Neural crest cell (in vitro differentiated cells): ENCODE data around the gene NEK7. TPM values are rescaled to one million over a fixed set of nuclear protein-coding genes. Genes with fewer than 3 reads are reported as not detected.

Source experiments
- DNase-seq: peaks from one replicate; pipeline ENCODE4 v3.0.0; 2021; ENCODE audit warnings: low read depth, mixed read lengths, low spot score
- H3K27ac Mint-ChIP-seq: one replicate; pipeline ENCODE4 v1.8.0; 2021; ENCODE audit warnings: mild to moderate bottlenecking, mixed read lengths; ENCODE audit not compliant: unreplicated experiment
- H3K27me3 Mint-ChIP-seq: 2 replicates; pipeline ENCODE4 v1.8.0; 2021; ENCODE audit warnings: low read depth, mild to moderate bottlenecking, mixed read lengths
- H3K36me3 Mint-ChIP-seq: 2 replicates; pipeline ENCODE4 v1.8.0; 2021; ENCODE audit warnings: low read depth, mild to moderate bottlenecking, mixed read lengths
- H3K4me1 Mint-ChIP-seq: 2 replicates; pipeline ENCODE4 v1.8.0; 2021; ENCODE audit warnings: mixed read lengths
- H3K4me3 Mint-ChIP-seq: one replicate; pipeline ENCODE4 v1.8.0; 2021; ENCODE audit warnings: mild to moderate bottlenecking, mixed read lengths
- H3K9me3 Mint-ChIP-seq: 2 replicates; pipeline ENCODE4 v1.8.0; 2021; ENCODE audit warnings: mixed read lengths
- total RNA-seq: library from RNA; stranded (reverse); gene quantifications from 2 replicates; pipeline ENCODE4 v1.2.1, GENCODE V29; 2021
- TF ChIP-seq, protein P1 (sequence below): fragments of 200-600 bp; sonication (generic); conservative IDR thresholded peaks from 2 replicates; pipeline ENCODE4 v1.5.0; 2021; ENCODE audit warnings: antibody characterized with exemption, mild to moderate bottlenecking

The NEK7 gene
- total RNA-seq, 1 donor from 2014 or later, result 12.5 TPM

DNA sequence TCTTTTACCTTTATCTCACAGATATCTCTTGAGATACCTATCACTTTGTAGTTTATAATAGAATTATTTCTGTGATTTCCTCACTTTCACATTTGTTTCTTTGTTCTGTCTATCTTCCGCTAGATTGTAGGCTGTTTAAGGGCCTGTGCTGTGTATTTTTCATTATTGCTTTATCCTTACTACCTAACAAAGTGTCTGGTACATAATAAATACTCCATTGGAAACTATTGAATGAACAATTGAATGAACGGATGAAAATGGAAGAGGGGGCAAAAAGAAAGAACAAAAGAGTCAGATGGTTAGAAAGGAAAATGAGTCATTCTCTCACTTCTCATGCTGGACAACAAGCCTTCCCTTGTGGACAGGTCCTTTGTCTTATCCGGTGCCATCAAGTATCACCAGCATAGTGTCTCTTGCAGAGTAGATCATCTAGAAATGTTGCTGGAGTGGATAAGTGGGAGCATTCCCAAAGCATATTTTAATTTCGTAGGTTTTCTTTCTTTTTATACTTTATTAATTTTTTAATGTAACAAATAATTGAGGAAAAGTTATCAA lies 159.8 kb downstream of the NEK7 start:
- Mint-ChIP-seq H3K27me3 (no peaks in the 10 kb centered on the region), H3K27ac (peak overlapping the region; percentile 51), H3K36me3 (peaks cover 22% of the 10 kb centered on the region), H3K4me3 (no peak overlapping the region), H3K9me3 (peaks cover 5% of the 10 kb centered on the region), H3K4me1 (peaks cover 27% of the 10 kb centered on the region)
- no peak for DNase-seq
- TF ChIP-seq, protein P1, sequence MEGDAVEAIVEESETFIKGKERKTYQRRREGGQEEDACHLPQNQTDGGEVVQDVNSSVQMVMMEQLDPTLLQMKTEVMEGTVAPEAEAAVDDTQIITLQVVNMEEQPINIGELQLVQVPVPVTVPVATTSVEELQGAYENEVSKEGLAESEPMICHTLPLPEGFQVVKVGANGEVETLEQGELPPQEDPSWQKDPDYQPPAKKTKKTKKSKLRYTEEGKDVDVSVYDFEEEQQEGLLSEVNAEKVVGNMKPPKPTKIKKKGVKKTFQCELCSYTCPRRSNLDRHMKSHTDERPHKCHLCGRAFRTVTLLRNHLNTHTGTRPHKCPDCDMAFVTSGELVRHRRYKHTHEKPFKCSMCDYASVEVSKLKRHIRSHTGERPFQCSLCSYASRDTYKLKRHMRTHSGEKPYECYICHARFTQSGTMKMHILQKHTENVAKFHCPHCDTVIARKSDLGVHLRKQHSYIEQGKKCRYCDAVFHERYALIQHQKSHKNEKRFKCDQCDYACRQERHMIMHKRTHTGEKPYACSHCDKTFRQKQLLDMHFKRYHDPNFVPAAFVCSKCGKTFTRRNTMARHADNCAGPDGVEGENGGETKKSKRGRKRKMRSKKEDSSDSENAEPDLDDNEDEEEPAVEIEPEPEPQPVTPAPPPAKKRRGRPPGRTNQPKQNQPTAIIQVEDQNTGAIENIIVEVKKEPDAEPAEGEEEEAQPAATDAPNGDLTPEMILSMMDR, result no peak

GRCh38 chr1:198318085-198318484 lies 161.3 kb downstream of the NEK7 start:
- no peak for DNase-seq
- Mint-ChIP-seq H3K36me3 (peaks cover 18% of the 10 kb centered on the region), H3K4me1 (peaks cover 27% of the 10 kb centered on the region), H3K27me3 (no peaks in the 10 kb centered on the region), H3K4me3 (no peak overlapping the region), H3K9me3 (peaks cover 5% of the 10 kb centered on the region), H3K27ac (no peak overlapping the region)
- TF ChIP-seq, protein P1, result no peak

- Mint-ChIP-seq H3K4me3 (no peak overlapping the region), H3K36me3 (peaks cover 6% of the 10 kb centered on the region), H3K4me1 (peaks cover 14% of the 10 kb centered on the region), H3K27ac (no peak overlapping the region), H3K27me3 (no peaks in the 10 kb centered on the region), H3K9me3 (peaks cover 2% of the 10 kb centered on the region)
- DNase-seq, result no peak
- TF ChIP-seq, protein P1, result no peak
Observed at GRCh38 chr1:198320759-198321158, 164.0 kb downstream of the NEK7 start.

DNA sequence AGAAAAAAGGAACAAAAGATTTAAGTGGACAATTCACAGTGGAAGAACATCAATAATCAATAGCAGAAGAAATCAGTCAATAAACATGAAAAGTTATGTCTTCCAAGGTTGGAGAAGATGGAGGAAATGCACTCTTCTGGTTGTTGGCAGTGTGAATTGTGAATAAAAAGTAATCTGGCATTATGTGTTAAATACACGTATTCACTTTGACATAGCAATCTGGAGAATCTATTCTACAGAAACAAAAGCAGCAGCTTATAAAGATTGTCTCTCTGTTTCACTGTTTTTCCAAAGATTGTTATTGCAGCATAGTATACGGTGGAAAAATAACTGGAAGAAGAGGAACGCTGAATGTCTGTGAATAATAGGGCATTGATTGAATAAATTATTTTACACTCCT lies 169.4 kb downstream of the NEK7 start:
- Mint-ChIP-seq H3K4me1 (no peaks in the 10 kb centered on the region), H3K4me3 (no peak overlapping the region), H3K36me3 (no peaks in the 10 kb centered on the region), H3K27ac (no peak overlapping the region), H3K27me3 (no peaks in the 10 kb centered on the region), H3K9me3 (no peaks in the 10 kb centered on the region)
- TF ChIP-seq, protein P1, result no peak
- no peak for DNase-seq

GRCh38 chr1:198326915-198327314 lies 170.1 kb downstream of the NEK7 start:
- H3K27me3 Mint-ChIP-seq, result no peaks in the 10 kb centered on the region
- no peak overlapping the region for H3K27ac Mint-ChIP-seq
- no peak for DNase-seq
- no peaks in the 10 kb centered on the region for H3K36me3 Mint-ChIP-seq
- H3K4me1 Mint-ChIP-seq, result no peaks in the 10 kb centered on the region
- no peaks in the 10 kb centered on the region for H3K9me3 Mint-ChIP-seq
- no peak overlapping the region for H3K4me3 Mint-ChIP-seq
- TF ChIP-seq, protein P1, result no peak
